ENCODE data around the gene CCDC138.

CCDC138 gene

GRCh38 chr2:108841506-108841905 lies 54.9 kb downstream of the CCDC138 start:
- H2AFZ ChIP-seq (ENCODE audit: low read depth), result no peak overlapping the region
- H3K27ac ChIP-seq, result no peak overlapping the region
- H3K9ac ChIP-seq, result no peak overlapping the region
- H3K27me3 ChIP-seq (ENCODE audit: insufficient read depth, low read depth), result no peaks in the 10 kb centered on the region
- H3K36me3 ChIP-seq (ENCODE audit: insufficient read depth), result peaks cover 6% of the 10 kb centered on the region; the same call in 1 of the 2 replicates
- H3K4me1 ChIP-seq (ENCODE audit: low read depth, poor library complexity, severe bottlenecking), result no peaks in the 10 kb centered on the region
- no peaks in the 10 kb centered on the region for H3K79me2 ChIP-seq (ENCODE audit: insufficient read depth, low read depth)
- H4K20me1 ChIP-seq (ENCODE audit: insufficient read depth), result no peaks in the 10 kb centered on the region
- H3K4me2 ChIP-seq, result no peak overlapping the region
- TF ChIP-seq CTCF (conservative IDR thresholded peaks at IDR 0.05; ENCODE audit: low read depth, low read length), result no peak
- H3K4me3 ChIP-seq (IDR thresholded peaks at IDR 0.05; ENCODE audit: insufficient read depth, low read depth, low read length), result no peak overlapping the region

GRCh38 chr2:108845923-108846322 lies 59.4 kb downstream of the CCDC138 start:
- Histone ChIP-seq H3K79me2 (ENCODE audit: insufficient read depth, low read depth) (no peaks in the 10 kb centered on the region), H3K36me3 (ENCODE audit: insufficient read depth) (peaks cover 6% of the 10 kb centered on the region; the same call in 1 of the 2 replicates), H4K20me1 (ENCODE audit: insufficient read depth) (no peaks in the 10 kb centered on the region), H3K27ac (no peak overlapping the region), H3K4me1 (ENCODE audit: low read depth, poor library complexity, severe bottlenecking) (no peaks in the 10 kb centered on the region), H3K9ac (no peak overlapping the region), H3K4me3 (IDR thresholded peaks at IDR 0.05; ENCODE audit: insufficient read depth, low read depth, low read length) (no peak overlapping the region), H2AFZ (ENCODE audit: low read depth) (no peak overlapping the region), H3K27me3 (ENCODE audit: insufficient read depth, low read depth) (no peaks in the 10 kb centered on the region), H3K4me2 (no peak overlapping the region)
- no peak for TF ChIP-seq CTCF (conservative IDR thresholded peaks at IDR 0.05; ENCODE audit: low read depth, low read length)

- H3K4me1 ChIP-seq (ENCODE audit: low read depth, poor library complexity, severe bottlenecking), result no peaks in the 10 kb centered on the region
- H3K79me2 ChIP-seq (ENCODE audit: insufficient read depth, low read depth), result no peaks in the 10 kb centered on the region
- H3K27ac ChIP-seq, result no peak overlapping the region
- no peak overlapping the region for H3K4me3 ChIP-seq (IDR thresholded peaks at IDR 0.05; ENCODE audit: insufficient read depth, low read depth, low read length)
- TF ChIP-seq CTCF (conservative IDR thresholded peaks at IDR 0.05; ENCODE audit: low read depth, low read length), result no peak
- no peak overlapping the region for H2AFZ ChIP-seq (ENCODE audit: low read depth)
- no peak overlapping the region for H3K9ac ChIP-seq
- H3K4me2 ChIP-seq, result no peak overlapping the region
- H3K36me3 ChIP-seq (ENCODE audit: insufficient read depth), result no peaks in the 10 kb centered on the region
- H4K20me1 ChIP-seq (ENCODE audit: insufficient read depth), result no peaks in the 10 kb centered on the region
- H3K27me3 ChIP-seq (ENCODE audit: insufficient read depth, low read depth), result no peaks in the 10 kb centered on the region
Observed at GRCh38 chr2:108847000-108847399, 60.4 kb downstream of the CCDC138 start.

GRCh38 chr2:108852375-108852774 lies 65.8 kb downstream of the CCDC138 start:
- Histone ChIP-seq H4K20me1 (ENCODE audit: insufficient read depth) (no peaks in the 10 kb centered on the region), H2AFZ (ENCODE audit: low read depth) (no peak overlapping the region), H3K4me3 (IDR thresholded peaks at IDR 0.05; ENCODE audit: insufficient read depth, low read depth, low read length) (no peak overlapping the region), H3K36me3 (ENCODE audit: insufficient read depth) (no peaks in the 10 kb centered on the region), H3K4me2 (no peak overlapping the region), H3K79me2 (ENCODE audit: insufficient read depth, low read depth) (no peaks in the 10 kb centered on the region), H3K9ac (no peak overlapping the region), H3K27ac (no peak overlapping the region), H3K27me3 (ENCODE audit: insufficient read depth, low read depth) (no peaks in the 10 kb centered on the region), H3K4me1 (ENCODE audit: low read depth, poor library complexity, severe bottlenecking) (no peaks in the 10 kb centered on the region)
- no peak for TF ChIP-seq CTCF (conservative IDR thresholded peaks at IDR 0.05; ENCODE audit: low read depth, low read length)
